NCI-H2196 treated with DMSO at 0.1 percent for 48 hours (cell line): ENCODE results near the gene SMARCAD1.
"Not testable (repeated sequence)": the region's sequence is repeated elsewhere in the genome, so short reads cannot be mapped to it uniquely, and the experiment has no call there.

Experiments
- DNase-seq: peaks from one replicate; lab custom pipeline; 2025; ENCODE audit not compliant: unreplicated experiment; lab: John Stamatoyannopoulos, UW

The SMARCAD1 gene

GRCh38 chr4:94290245-94290644 is 82.6 kb downstream of the SMARCAD1 start:
- DNase-seq: no peak

DNA sequence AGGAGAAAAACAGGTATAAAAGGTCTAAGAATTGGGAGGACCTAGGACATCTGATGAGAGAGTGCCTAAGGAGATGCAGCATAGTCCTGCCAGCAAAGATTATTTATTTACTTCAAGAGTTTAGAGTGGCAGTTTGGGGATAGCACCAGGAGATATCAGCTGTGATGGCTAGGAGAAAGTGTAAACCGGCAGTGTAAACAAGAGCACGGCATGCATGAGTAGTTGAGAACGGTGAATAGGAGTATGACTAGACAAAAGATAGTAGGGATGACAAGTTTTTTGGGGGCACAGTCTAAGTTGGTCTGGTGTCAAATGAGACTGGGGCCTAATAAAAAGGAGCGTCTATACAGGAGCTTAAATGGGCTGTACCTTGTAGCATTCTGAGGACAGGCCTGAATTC is 86.3 kb downstream of the SMARCAD1 start:
- not testable (repeated sequence) for DNase-seq

GRCh38 chr4:94295473-94295872 is 87.8 kb downstream of the SMARCAD1 start:
- DNase-seq: not testable (repeated sequence)

DNA sequence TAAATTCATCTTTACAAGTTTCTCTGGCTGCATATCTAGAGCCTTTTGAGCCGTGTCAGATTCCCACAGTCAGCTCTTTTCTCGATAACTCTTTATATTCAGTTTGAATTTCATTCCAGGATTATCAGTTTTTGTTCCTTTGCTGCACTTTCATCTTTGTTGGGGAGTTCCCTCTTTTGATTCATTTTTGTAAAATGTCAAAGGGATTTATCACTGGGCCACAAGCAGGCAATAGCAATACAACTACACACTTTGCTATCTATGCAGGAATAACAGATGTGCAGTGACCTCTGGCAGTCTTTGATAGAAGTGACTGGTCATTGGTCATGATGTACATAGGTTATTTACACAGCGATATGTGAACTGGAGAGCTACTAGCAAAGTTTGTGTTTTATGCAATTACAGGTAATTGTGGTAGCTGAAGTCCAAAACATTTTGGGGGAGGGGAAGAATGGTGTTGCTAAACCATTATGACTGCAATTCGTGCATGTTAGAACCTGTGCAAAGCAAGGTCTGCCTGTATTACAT is 91.1 kb downstream of the SMARCAD1 start:
- no peak for DNase-seq

DNA sequence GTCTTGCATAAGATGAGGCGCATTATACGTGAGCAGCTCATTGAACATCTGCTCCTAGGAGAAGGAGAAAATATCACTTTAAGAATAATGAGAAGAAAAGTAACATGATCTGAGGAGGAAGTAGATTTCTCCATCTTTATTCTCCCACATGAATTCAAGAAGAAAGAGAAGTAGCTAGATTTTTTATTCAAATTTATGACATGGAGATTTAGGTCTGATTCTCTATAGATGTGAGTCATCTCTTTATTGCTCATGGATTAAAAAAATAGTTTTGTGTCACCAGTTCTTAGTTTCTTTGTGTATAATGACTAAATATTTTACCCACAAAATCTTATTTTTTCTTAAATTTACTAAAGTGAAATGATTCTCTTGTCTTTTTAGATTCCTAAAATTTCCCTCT is 94.5 kb downstream of the SMARCAD1 start:
- no peak for DNase-seq

GRCh38 chr4:94304365-94304971 is 96.8 kb downstream of the SMARCAD1 start:
- DNase-seq: no peak

DNA sequence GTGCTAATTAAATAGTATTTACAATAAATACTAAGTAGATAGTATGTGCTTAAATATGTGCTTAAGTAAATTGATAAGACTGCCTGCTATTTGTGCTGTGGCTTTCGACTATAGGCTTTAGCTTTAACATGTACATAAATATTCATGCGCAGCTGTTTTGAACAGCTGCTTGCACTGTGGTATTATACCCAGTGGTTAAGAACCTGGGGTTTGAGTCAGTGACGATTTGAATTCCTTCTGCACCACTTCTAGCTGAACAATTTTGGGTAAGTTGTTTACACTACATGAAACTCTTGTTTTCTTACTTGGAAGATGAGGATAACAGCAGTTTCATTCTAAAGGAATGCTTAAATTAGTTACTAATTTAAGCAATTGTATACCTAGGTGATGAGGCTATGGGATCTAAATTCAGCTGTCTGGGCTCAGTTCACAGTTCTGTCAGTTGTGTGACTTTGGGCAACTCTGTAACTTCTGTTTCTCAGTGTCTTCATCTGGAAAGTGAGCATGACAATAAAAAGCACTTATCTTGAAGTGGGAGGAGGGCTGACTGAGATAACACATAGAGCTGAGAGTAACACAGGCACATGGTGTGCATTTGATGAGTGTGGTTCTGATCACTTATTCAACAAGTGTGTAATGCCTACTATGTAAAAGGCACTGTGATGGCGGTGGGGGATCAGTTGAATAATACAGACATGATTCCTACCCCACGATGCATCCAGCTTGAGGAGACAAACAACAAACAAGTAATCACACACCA is 98.0 kb downstream of the SMARCAD1 start:
- no peak for DNase-seq

DNA sequence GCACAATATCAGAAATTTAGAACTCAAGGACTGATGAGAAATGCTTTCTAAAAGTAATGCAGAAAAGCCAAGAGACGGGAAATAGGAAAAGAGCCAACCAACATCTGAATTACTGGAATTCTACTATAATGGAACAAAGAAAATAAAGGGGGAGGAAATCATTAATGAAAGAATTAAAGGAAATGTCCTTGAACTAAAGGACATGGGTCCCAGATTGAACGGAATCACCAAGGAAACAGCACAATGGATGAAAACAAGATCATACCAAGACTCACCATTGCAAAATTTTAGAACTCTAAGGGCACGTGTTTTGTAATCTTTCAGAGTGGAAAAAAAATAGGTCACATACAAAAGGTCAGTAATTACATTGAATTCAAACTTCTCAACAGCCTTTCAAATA is 99.0 kb downstream of the SMARCAD1 start:
- DNase-seq: no peak

DNA sequence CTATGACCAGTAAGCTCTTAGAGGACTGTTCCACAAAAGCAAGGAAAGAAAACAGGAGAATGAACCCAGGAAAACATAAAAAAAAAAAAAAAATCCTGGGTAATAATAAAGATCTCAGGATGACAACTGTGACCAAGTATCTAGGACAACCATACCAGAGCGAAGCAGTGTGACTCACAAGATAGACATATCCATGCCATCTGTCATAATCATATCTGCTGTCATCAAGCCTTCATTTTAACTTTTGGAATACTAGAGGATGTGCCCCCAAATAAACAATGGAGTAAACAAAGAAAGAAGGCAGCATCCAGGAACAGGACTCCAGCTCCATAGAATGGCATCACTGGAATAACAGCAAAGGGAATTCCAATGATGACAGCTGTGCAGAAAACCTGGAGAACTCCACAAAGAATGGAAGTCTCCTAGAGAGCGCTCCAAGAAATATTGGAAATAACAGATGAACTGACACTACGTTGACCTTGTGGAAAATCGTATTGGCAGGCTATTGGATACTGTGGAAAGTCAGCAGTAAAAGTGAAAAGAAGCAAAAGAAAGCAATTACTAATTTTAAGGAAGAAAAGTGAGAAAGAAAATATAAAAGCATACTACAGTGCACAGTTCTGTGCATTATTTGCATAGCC is 99.7 kb downstream of the SMARCAD1 start:
- DNase-seq: no peak

- DNase-seq: not testable (repeated sequence)
Measured at GRCh38 chr4:94319927-94320326, 112.3 kb downstream of the SMARCAD1 start.

- DNase-seq: no peak
Measured at GRCh38 chr4:94325835-94326234, 118.2 kb downstream of the SMARCAD1 start.

- DNase-seq: no peak
Measured at GRCh38 chr4:94329933-94330332, 122.3 kb downstream of the SMARCAD1 start.

GRCh38 chr4:94332983-94333590 is 125.4 kb downstream of the SMARCAD1 start:
- no peak for DNase-seq

- DNase-seq: no peak
Measured at GRCh38 chr4:94333866-94334265, 126.2 kb downstream of the SMARCAD1 start.

GRCh38 chr4:94334476-94334875 is 126.8 kb downstream of the SMARCAD1 start:
- DNase-seq: no peak

- DNase-seq: no peak
Measured at GRCh38 chr4:94334962-94335361, 127.3 kb downstream of the SMARCAD1 start.

DNA sequence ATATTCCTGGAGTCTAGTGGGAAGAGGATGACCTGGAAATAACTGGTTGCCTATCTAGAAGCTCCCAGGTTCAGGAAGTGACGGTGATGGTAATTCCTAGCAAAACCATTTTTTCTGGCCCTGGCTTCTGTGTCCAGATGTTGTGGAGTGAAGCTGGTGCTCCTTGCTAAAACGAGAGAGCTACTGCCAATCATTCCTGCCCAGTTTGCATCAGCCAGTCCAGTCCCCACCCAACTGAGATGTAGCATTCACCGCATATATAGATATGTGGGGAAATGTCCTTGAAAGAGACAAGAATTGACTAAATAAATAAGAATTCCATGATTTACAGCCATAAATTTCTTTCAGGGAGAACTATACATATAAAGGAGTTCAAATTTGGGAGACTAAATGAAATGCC is 128.6 kb downstream of the SMARCAD1 start:
- no peak for DNase-seq

DNA sequence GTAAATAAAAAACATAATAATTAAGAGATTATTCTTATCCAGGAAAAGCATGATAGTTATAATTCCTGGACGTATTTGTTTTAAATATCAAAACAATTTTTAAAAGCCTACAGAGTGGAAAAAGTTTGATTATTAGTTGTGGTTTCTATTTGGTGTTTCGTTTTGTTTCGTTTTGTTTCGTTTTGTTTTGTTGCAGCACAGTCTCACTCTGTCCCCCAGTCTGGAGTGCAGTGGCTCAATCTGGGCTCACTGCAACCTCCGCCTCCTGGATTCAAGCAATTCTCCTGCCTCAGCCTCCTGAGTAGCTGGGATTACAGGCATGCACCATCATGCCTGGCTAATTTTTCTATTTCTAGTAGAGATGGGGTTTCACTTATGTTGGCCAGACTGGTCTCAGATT is 129.1 kb downstream of the SMARCAD1 start:
- DNase-seq: not testable (repeated sequence)

DNA sequence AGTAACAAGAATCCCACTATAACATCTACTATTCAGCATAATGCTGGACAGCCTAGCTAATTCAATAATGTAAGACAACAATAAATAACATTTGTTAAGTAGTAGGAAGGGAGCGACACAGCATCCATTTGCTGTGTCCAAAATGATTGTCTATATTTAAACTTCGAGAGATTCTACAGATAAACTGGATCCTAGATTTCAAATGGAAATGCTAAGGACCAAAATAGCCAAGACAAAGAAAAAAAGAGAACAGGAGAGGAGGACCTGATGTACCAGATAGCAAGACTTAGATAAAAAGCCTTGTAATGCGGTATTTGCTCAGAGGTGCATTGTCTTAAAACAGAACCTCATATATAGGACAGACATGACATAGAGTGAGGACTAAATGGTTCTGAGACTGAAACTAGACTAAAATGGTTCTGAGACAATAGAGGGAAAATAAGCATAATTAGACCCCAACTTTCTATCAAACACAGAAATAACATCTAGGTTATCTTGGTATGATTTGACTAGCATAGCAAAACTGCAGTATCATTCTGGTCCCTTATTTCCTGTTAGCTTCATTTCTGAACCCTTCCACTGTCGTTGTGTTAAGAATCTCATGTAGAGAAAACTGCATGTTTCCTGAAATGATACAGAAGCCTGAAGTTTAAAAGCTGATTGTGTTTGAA is 131.2 kb downstream of the SMARCAD1 start:
- DNase-seq: no peak

DNA sequence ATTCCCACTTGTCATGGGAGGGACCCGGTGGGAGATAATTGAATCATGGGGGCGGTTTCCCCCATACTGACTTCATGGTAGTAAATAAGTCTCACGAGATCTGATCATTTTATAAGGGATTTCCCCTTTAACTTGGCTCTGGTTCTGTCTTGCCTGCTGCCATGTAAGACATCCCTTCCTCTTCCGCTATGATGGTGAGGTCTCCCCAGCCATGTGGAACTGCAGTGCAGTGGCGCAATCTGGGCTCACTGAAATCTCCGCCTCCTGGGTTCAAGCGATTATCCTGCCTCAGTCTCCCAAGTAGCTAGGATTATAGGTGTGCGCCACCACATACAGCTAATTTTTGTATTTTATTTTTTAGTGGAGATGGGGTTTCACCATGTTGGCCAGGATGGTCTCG is 132.1 kb downstream of the SMARCAD1 start:
- no peak for DNase-seq
